Measurements from ENCODE around the gene PAMR1.

DNA sequence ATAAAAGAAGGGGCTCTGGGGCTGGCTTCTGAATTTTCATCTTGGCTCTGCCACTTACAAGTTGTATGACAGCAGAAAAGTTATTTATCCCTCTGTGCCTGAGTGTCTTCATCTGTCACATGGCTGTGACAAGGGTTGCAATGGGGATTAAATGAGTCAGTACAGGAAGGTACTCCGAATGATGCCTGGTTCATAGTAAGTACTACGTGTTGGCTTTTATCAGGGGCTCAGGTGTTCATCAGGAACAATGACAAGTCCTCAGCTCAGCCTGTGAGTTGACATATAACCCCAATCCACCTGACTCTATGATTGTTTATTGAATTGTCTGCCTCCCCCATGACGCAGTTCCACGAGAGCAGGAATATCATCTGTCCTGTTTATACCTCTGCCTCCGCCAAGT lies 45.7 kb downstream of the PAMR1 start:
- no peak for TF ChIP-seq CTCF (conservative IDR thresholded peaks at IDR 0.05 in 1 of 2, IDR thresholded peaks at IDR 0.05 in 1 of 2; ENCODE audit: low read depth in 1 of 2, low read length in 2 of 2)
- TF ChIP-seq EZH2 (IDR thresholded peaks at IDR 0.05; ENCODE audit: low read length, missing control alignments), result no peak

Measured in fibroblast of lung (primary cell).